ENCODE measurements around the gene MIR17HG. TPM values are rescaled to one million over a fixed set of nuclear protein-coding genes. Genes with fewer than 3 reads are reported as not detected.

The MIR17HG gene
- polyA plus RNA-seq, 2 donors, result 1.7 to 7.2 TPM

DNA sequence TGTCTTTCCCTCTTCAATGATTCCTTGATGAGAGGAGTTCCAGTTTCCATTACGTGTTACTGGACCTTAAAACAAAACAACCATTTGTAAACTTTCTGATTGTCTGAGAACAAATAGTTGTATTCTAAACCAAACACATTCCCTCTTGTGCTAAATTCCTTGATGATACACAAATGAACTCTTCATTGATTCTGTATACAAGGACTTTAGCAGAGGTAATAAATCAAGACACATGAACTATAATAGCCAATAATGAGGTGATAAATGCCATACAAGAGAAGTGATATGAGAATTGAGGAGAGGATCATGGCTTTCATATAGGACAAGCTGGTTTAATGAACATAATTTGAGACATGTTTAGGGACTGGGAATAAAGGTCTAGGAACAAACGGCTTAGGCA lies 37.4 kb downstream of the MIR17HG start:
- 68 to 69% methylated on average over 2 of the region's 2 CpGs for WGBS, 2 donors
- Histone ChIP-seq H3K27me3 (ENCODE audit: control insufficient read depth in 1 of 2, insufficient read depth in 2 of 2, low read length in 2 of 2) (no peaks in the 10 kb centered on the region), H3K4me1 (ENCODE audit: control insufficient read depth in 2 of 2, insufficient read depth in 2 of 2, low read length in 1 of 2) (no peaks in the 10 kb centered on the region), H3K9me3 (ENCODE audit: control insufficient read depth in 2 of 2, insufficient read depth in 1 of 2, low read depth in 1 of 2, low read length in 1 of 2) (no peaks in the 10 kb centered on the region), H3K4me3 (ENCODE audit: low read depth in 1 of 2, low read length in 2 of 2) (no peak overlapping the region), H3K27ac (ENCODE audit: low read depth in 2 of 2, low read length in 1 of 2) (no peak overlapping the region), H3K36me3 (ENCODE audit: control insufficient read depth in 2 of 2, insufficient read depth in 2 of 2, low read length in 1 of 2) (no peaks in the 10 kb centered on the region)

DNA sequence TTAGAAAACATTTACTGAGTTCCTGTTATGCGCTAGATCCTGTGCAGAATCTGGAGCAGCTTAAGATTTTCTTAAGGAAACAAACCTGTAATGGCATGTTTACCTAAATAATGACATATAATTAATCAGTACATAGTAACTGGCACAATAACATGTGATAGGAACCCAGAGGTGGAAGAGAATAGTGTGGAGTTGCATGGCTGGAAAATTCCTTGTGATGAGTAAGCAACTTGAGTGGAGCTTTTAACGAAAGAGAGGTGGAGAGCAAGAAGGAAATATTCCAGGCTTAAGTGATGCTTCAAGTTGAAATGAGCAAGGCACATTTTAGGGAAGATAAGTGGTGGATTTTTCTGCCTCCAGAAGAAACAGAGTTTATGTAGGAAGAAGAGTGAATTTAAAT lies 41.7 kb downstream of the MIR17HG start:
- Histone ChIP-seq H3K4me1 (ENCODE audit: control insufficient read depth in 2 of 2, insufficient read depth in 2 of 2, low read length in 1 of 2) (no peaks in the 10 kb centered on the region), H3K4me3 (ENCODE audit: low read depth in 1 of 2, low read length in 2 of 2) (no peak overlapping the region), H3K27ac (ENCODE audit: low read depth in 2 of 2, low read length in 1 of 2) (no peak overlapping the region), H3K9me3 (ENCODE audit: control insufficient read depth in 2 of 2, insufficient read depth in 1 of 2, low read depth in 1 of 2, low read length in 1 of 2) (no peaks in the 10 kb centered on the region), H3K36me3 (ENCODE audit: control insufficient read depth in 2 of 2, insufficient read depth in 2 of 2, low read length in 1 of 2) (no peaks in the 10 kb centered on the region), H3K27me3 (ENCODE audit: control insufficient read depth in 1 of 2, insufficient read depth in 2 of 2, low read length in 2 of 2) (no peaks in the 10 kb centered on the region)
- 50 to 63% methylated on average over 2 of the region's 2 CpGs for WGBS, 2 donors

DNA sequence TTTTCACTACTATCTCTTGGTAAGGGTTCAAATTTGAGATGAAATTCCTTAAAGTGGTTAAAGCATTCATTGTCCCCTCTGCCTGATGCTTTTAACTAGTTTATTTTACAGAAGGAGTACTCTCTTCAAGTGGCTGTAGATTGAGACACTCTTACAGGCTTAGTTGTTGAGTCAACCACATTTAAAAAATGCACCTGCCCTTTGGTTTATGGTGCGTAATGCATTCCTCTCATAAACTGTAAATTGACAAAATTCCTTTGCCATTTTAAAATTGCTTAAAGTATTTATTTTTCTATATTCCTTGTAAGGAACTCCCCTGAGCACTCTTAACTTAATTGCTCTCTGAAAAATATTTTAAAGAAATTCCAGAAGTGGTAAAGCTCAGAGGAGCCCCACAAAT lies 50.1 kb downstream of the MIR17HG start:
- Histone ChIP-seq H3K27me3 (ENCODE audit: control insufficient read depth in 1 of 2, insufficient read depth in 2 of 2, low read length in 2 of 2) (peaks cover 0 to 12% of the 10 kb centered on the region in 2 donors), H3K4me1 (ENCODE audit: control insufficient read depth in 2 of 2, insufficient read depth in 2 of 2, low read length in 1 of 2) (peaks cover 0 to 6% of the 10 kb centered on the region in 2 donors)
- WGBS, 2 donors, result 87 to 94% methylated on average over 1 of the region's 1 CpG

DNA sequence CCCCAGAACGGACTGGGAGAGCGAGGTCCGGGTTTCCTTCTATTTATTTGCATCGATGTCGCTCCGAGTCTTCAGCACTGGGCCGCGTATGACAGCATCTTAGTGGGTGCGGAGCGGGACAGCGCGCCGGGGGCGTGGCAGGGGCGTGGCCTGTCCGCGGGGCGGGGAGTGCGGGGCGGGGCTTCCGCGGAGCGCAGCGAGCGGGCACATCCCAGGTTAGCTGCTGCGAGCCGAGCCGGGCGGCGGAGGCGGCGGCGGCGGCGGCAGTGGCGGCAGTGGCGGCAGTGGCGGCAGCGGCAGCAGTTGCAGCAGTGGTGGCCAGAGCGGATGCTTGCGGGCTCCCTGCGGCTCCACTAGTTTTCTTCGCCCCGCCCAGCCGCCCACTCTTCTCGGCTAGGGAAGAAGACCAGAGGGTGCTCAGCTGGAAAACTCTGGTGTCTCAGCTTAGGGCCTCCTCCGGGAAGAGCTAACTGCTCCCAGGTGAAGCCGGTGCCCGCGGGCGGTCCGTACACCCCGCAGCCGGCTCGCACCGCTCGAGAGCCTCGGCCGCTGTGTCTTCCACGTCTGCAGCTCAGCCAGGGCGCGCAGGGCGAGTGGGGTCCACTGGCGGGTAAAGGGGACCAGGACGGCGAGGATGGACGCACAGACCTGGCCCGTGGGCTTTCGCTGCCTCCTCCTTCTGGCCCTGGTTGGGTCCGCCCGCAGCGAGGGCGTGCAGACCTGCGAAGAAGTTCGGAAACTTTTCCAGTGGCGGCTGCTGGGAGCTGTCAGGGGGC lies 51.1 kb downstream of the MIR17HG start, which contains the start of gene GPC5:
GPC5 (plus strand) TSS at position 209 of the 776 bp plus-strand sequence.
- no peaks in the 10 kb centered on the region for H3K36me3 ChIP-seq (ENCODE audit: control insufficient read depth in 2 of 2, insufficient read depth in 2 of 2, low read length in 1 of 2)
- H3K4me1 ChIP-seq (ENCODE audit: control insufficient read depth in 2 of 2, insufficient read depth in 2 of 2, low read length in 1 of 2), result peaks cover 0 to 6% of the 10 kb centered on the region in 2 donors
- no peak within 1 kb of the TSS for H3K27ac ChIP-seq (ENCODE audit: low read depth in 2 of 2, low read length in 1 of 2)
- WGBS, 2 donors, result 1% methylated on average over 54 to 76 of the region's 76 CpGs
- peak within 1 kb of the TSS; percentile 38 to 41 for H3K4me3 ChIP-seq (ENCODE audit: low read depth in 1 of 2, low read length in 2 of 2)
- H3K9me3 ChIP-seq (ENCODE audit: control insufficient read depth in 2 of 2, insufficient read depth in 1 of 2, low read depth in 1 of 2, low read length in 1 of 2), result no peaks in the 10 kb centered on the region
- H3K27me3 ChIP-seq (ENCODE audit: control insufficient read depth in 1 of 2, insufficient read depth in 2 of 2, low read length in 2 of 2), result peaks cover 0 to 12% of the 10 kb centered on the region in 2 donors

More for the DNA sequence above, 50.1 kb downstream of the MIR17HG start:
- no peaks in the 10 kb centered on the region for H3K36me3 ChIP-seq (ENCODE audit: control insufficient read depth in 2 of 2, insufficient read depth in 2 of 2, low read length in 1 of 2)
- no peak overlapping the region for H3K27ac ChIP-seq (ENCODE audit: low read depth in 2 of 2, low read length in 1 of 2)
- no peaks in the 10 kb centered on the region for H3K9me3 ChIP-seq (ENCODE audit: control insufficient read depth in 2 of 2, insufficient read depth in 1 of 2, low read depth in 1 of 2, low read length in 1 of 2)
- H3K4me3 ChIP-seq (ENCODE audit: low read depth in 1 of 2, low read length in 2 of 2), result no peak overlapping the region

DNA sequence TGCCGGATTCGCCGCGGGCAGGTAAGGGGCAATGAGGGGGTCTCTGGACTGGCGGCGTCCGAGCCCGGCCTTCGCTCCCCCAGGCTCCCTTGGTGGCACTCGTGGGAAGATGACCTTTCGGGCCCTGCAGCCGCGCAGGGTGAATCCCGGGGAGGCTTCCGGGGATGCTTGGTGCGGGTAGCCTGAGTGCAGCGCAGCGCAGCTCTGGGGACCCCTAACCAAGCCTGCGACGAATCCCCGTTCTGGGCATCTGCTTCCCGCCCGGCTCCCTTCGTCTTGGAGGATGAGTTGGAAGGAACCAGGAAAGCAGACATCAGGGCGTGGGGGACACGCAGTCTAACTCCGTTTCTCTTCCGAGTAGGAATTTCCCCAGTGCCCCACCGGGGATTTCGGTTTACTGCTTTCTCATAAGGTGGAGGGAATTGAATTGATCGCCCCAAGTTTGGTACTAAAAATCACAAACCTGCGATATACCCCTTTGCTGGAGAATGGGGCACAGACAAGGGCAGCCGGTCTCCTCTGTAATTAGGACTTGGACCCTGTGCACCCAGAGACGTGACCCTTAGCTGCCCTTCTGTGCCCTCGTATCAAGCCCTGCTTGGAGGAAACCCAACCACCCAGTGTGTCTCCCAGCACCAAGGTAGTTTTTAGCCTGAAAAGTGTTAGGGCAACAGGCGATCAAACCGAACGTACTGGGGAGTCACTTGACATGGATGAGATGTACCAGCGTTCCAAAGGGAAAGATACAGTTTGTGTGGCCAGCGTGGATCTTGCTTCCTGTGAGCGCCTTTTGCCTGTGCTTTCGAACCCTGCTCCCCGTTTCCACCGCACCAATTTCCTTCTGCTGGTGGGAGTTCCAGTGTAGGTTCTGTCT lies 51.9 kb downstream of the MIR17HG start:
- no peaks in the 10 kb centered on the region for H3K9me3 ChIP-seq (ENCODE audit: control insufficient read depth in 2 of 2, insufficient read depth in 1 of 2, low read depth in 1 of 2, low read length in 1 of 2)
- H3K4me1 ChIP-seq (ENCODE audit: control insufficient read depth in 2 of 2, insufficient read depth in 2 of 2, low read length in 1 of 2), result peaks cover 0 to 6% of the 10 kb centered on the region in 2 donors
- H3K4me3 ChIP-seq (ENCODE audit: low read depth in 1 of 2, low read length in 2 of 2), result peak overlapping the region; percentile 38 to 41
- H3K36me3 ChIP-seq (ENCODE audit: control insufficient read depth in 2 of 2, insufficient read depth in 2 of 2, low read length in 1 of 2), result no peaks in the 10 kb centered on the region
- peaks cover 0 to 12% of the 10 kb centered on the region in 2 donors for H3K27me3 ChIP-seq (ENCODE audit: control insufficient read depth in 1 of 2, insufficient read depth in 2 of 2, low read length in 2 of 2)
- WGBS, 2 donors, result 28 to 30% methylated on average over 38 to 44 of the region's 44 CpGs
- H3K27ac ChIP-seq (ENCODE audit: low read depth in 2 of 2, low read length in 1 of 2), result no peak overlapping the region

DNA sequence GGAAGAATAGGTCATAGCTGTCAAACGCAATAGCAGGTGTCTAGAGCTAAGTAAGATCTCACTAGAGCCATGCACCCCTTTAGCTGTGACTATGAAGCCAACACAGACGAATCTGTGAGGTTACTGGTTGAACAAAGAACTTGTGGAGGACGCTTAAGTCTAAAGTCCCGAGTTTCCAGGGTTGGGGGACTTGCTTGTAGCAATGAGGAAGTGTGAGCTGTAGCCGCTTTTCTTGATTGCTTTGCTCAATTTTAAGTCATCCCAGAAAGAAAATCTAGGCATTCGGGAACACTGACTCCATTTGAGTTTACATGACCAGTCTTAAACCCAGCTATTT lies 52.5 kb downstream of the MIR17HG start:
- 70 to 73% methylated on average over 6 of the region's 6 CpGs for WGBS, 2 donors
- Histone ChIP-seq H3K36me3 (ENCODE audit: control insufficient read depth in 2 of 2, insufficient read depth in 2 of 2, low read length in 1 of 2) (no peaks in the 10 kb centered on the region), H3K4me3 (ENCODE audit: low read depth in 1 of 2, low read length in 2 of 2) (no peak overlapping the region), H3K27me3 (ENCODE audit: control insufficient read depth in 1 of 2, insufficient read depth in 2 of 2, low read length in 2 of 2) (peaks cover 0 to 12% of the 10 kb centered on the region in 2 donors), H3K4me1 (ENCODE audit: control insufficient read depth in 2 of 2, insufficient read depth in 2 of 2, low read length in 1 of 2) (peaks cover 0 to 6% of the 10 kb centered on the region in 2 donors), H3K27ac (ENCODE audit: low read depth in 2 of 2, low read length in 1 of 2) (no peak overlapping the region), H3K9me3 (ENCODE audit: control insufficient read depth in 2 of 2, insufficient read depth in 1 of 2, low read depth in 1 of 2, low read length in 1 of 2) (no peaks in the 10 kb centered on the region)

- H3K27ac ChIP-seq (ENCODE audit: low read depth in 2 of 2, low read length in 1 of 2), result no peak overlapping the region
- H3K36me3 ChIP-seq (ENCODE audit: control insufficient read depth in 2 of 2, insufficient read depth in 2 of 2, low read length in 1 of 2), result no peaks in the 10 kb centered on the region
- 82 to 87% methylated on average over 3 of the region's 3 CpGs for WGBS, 2 donors
- no peaks in the 10 kb centered on the region for H3K9me3 ChIP-seq (ENCODE audit: control insufficient read depth in 2 of 2, insufficient read depth in 1 of 2, low read depth in 1 of 2, low read length in 1 of 2)
- peaks cover 0 to 6% of the 10 kb centered on the region in 2 donors for H3K4me1 ChIP-seq (ENCODE audit: control insufficient read depth in 2 of 2, insufficient read depth in 2 of 2, low read length in 1 of 2)
- peaks cover 0 to 12% of the 10 kb centered on the region in 2 donors for H3K27me3 ChIP-seq (ENCODE audit: control insufficient read depth in 1 of 2, insufficient read depth in 2 of 2, low read length in 2 of 2)
- no peak overlapping the region for H3K4me3 ChIP-seq (ENCODE audit: low read depth in 1 of 2, low read length in 2 of 2)
Measured at GRCh38 chr13:91400671-91401070, 53.2 kb downstream of the MIR17HG start.

DNA sequence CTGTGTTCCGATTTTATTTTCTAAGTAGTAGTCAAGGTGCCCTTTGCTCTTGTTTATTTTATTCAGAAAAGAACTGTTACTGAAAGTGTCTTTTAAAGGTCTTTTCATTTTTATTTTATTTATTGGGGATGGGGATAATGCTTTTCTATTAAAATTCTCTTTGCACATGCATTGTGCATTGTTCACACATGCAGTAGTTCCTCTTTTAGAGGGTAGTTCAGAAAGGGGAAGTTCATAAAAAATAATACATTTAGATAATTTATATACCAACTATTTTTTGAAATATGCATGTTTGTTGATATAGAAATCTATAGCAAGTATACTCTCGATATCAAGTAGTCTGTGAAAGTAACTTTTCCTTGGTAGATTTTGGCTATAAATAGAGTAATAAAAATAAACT lies 54.4 kb downstream of the MIR17HG start:
- Histone ChIP-seq H3K27ac (ENCODE audit: low read depth in 2 of 2, low read length in 1 of 2) (no peak overlapping the region), H3K36me3 (ENCODE audit: control insufficient read depth in 2 of 2, insufficient read depth in 2 of 2, low read length in 1 of 2) (no peaks in the 10 kb centered on the region), H3K27me3 (ENCODE audit: control insufficient read depth in 1 of 2, insufficient read depth in 2 of 2, low read length in 2 of 2) (peaks cover 0 to 12% of the 10 kb centered on the region in 2 donors), H3K9me3 (ENCODE audit: control insufficient read depth in 2 of 2, insufficient read depth in 1 of 2, low read depth in 1 of 2, low read length in 1 of 2) (no peaks in the 10 kb centered on the region), H3K4me3 (ENCODE audit: low read depth in 1 of 2, low read length in 2 of 2) (no peak overlapping the region), H3K4me1 (ENCODE audit: control insufficient read depth in 2 of 2, insufficient read depth in 2 of 2, low read length in 1 of 2) (peaks cover 0 to 6% of the 10 kb centered on the region in 2 donors)
- WGBS, 2 donors, result 70% methylated on average over 2 of the region's 2 CpGs
